Fibroblast of pulmonary artery (primary cell): ENCODE results near the gene BLID.

Experiments used
- DNase-seq: peaks from one replicate; pipeline ENCODE4 v3.0.0-alpha.2; 2010; ENCODE audit warnings: low read depth
- H3K4me3 ChIP-seq: replicated peaks from 2 replicates; pipeline ENCODE4 v1.5.1; 2011; ENCODE audit warnings: low read depth, mild to moderate bottlenecking, control low read depth, low read length, moderate library complexity
- TF ChIP-seq, protein P1 (sequence below): IDR thresholded peaks from 2 replicates; pipeline ENCODE4 v1.5.1; 2011; ENCODE audit warnings: mild to moderate bottlenecking, control low read depth, low read length, inconsistent platforms; ENCODE audit errors: missing control alignments

BLID gene, protein sequence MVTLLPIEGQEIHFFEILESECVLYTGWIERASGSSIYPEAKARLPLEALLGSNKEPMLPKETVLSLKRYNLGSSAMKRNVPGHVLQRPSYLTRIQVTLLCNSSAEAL

DNA sequence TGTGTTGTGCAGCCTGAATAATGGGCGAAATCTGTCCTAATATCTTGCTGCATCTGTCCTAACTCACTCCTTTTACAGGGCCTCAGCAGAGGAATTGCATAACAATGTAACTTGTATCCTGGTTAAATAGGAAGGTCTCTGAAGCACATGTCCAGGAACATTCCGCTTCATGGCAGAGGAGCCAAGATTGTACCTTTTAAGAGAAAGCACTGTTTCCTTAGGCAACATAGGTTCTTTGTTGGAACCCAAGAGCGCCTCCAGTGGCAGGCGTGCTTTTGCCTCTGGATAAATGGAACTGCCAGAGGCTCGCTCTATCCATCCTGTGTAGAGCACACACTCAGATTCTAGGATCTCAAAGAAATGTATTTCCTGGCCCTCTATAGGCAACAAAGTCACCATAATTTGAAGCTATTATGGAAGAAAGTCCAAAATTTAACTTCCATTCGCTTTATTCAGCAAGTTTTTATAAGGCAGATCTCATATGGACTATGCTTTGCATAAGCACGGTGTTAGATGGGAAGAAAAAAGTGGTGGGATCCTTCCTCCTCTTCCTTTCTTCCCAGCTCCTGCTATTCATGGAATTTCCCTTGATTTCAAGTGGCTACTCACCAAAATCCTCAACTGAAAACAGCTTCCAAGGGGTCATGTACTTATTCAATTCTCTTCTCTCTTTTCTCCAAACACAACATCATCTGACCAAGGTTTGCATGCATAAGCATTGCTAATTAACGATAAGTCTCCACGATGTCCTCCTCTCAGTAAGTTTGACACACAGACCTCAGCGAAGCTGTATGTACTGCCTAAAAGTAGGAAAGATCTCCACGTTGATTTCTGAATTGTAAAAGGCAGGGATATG, at the start of gene BLID:
BLID (minus strand) TSS at position 692 of the 856 bp plus-strand sequence; CDS start at position 399, 293 bp downstream.
- TF ChIP-seq, protein P1, sequence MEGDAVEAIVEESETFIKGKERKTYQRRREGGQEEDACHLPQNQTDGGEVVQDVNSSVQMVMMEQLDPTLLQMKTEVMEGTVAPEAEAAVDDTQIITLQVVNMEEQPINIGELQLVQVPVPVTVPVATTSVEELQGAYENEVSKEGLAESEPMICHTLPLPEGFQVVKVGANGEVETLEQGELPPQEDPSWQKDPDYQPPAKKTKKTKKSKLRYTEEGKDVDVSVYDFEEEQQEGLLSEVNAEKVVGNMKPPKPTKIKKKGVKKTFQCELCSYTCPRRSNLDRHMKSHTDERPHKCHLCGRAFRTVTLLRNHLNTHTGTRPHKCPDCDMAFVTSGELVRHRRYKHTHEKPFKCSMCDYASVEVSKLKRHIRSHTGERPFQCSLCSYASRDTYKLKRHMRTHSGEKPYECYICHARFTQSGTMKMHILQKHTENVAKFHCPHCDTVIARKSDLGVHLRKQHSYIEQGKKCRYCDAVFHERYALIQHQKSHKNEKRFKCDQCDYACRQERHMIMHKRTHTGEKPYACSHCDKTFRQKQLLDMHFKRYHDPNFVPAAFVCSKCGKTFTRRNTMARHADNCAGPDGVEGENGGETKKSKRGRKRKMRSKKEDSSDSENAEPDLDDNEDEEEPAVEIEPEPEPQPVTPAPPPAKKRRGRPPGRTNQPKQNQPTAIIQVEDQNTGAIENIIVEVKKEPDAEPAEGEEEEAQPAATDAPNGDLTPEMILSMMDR: peak; percentile 61
- H3K4me3 ChIP-seq: no peak within 1 kb of the TSS
- peak; percentile 73 for DNase-seq

DNA sequence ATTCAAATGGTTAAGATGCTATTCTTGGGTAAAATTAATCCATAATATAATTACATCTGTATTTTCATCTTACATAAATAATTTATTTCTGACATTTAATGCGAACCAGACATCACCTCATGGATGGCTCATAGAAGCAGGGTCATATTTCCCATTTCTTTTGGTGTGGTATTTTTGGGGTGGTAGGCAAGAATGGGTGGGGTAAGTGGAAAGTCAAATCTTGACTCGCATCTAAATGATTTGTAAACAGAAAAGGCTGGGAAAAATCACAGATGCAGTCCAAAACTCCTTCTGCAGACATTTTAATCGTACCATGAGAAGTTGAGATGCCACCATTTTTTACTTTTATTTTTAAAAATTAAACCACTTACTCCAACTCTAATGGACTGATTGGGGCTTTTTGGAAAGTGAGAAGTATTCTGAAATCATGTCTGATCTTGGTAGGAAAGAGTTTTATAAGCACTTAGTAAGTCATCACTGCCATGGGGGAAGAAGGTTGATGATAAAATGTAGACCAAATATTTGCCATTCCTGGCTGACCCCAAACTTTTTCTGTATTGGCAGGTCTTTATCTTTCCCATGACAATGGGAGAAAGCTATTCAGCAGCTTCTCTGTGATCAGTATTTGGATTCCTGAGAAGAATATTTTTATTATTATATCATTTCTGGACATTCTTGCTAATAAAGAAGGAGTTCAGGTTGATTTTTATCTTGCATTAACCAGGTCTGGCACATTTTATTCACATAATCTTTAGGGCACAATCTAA, 47.2 kb upstream of the BLID start:
- peak; percentile 66 for DNase-seq
- TF ChIP-seq, protein P1: no peak

DNA sequence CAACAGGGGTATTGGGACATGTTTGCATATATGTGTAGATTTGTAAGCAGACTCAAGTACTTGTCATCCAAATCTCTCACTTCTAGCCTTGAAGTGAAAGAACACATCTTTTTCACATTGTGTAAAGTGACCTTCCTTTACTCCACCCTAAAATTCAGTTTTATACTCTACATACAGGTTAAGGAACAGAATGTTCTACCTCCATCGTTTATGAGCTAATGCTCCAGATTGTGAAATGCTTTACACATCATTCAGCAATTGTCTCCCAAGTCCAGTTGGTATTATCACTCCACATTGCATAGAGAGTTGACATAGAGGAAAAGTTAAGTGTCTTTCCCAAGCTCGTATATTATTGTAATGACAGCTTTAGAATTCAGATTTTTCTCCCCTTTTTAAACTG, 46.1 kb upstream of the BLID start:
- no peak overlapping the region for H3K4me3 ChIP-seq
- peak; percentile 88 for DNase-seq
- TF ChIP-seq, protein P1: no peak

More for the DNA sequence above, 47.2 kb upstream of the BLID start:
- H3K4me3 ChIP-seq: no peak overlapping the region

DNA sequence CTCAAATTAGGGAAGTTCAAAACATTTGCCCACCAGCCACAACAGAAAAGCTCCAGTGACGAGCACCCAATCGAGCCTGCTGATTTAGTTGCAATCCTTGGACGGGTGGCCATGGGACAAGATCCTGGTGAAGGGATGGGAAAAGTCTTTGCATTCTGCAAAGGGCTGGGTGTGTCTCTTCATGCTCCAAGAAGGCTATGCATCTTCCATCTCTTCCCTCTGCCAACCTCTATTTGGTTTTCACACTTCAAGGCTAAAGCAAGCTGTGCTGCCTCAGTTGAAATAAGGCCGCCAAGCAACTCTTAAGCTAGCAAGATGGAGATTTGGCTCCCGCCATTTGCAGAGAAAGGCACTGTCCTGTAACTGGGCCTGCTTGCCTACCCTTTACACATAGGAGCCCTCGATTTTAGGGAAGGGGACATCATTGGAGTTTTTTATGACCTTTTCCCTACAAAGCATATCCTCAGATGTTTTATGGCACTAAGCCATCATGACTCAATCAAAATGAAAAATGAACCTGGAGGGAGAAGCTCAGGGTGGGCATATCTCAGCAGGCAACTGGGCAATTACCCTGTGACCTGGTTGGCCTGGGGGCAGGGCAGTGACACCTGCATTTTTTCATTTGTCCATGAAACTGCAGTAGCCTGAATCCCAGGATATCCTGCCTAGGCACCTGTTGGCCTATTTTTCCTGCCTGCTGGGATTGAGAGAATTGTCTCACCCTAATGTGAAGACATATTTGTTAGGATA, 45.0 kb upstream of the BLID start:
- H3K4me3 ChIP-seq: no peak overlapping the region
- no peak for DNase-seq
- TF ChIP-seq, protein P1: no peak

DNA sequence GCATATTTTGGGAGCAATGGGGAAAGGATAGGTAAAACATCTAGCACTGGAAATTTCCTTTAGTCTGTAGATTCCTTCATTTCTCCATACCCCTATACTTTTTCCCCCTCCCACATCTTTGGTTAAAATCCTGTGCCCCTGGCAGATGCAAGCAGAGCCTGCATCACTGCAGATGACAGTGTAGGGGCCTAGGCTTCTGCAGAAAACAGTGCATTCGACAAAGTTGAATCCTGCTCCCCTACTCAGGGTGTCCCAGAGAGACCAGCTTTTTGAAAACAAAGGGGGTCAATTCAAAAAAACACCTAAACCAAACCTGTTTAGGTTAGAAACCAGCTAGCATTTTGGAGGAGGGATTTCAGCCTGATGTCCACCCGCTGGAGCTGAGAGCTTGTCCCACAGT, 43.8 kb upstream of the BLID start:
- TF ChIP-seq, protein P1: no peak
- no peak for DNase-seq
- no peak overlapping the region for H3K4me3 ChIP-seq

DNA sequence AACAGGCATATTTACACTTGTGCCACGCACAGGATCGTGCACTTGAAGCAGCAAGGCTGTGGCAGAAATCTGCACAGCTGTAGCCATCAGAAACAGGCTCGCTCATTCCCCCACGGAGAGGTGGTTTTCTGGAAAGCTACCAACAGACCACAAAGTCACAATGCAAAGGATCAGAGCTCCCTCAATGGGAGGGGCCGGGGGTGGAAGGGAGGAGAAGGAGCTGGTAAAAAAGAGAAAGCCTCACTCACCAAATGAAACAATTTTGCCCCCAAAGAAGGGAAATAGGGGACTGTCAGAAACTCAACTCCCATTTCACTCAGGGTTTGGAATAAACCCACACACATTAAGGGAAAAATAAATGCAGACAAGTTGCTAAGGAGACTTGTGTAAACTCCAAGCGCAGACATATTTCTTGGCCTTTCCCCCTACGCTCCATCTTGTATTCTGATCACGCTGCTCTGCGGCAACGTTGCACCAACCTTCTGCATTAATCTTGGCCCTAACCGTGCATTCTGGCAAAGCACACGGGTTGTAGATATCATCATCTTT, 43.2 kb upstream of the BLID start:
- peak; percentile 81 for DNase-seq
- TF ChIP-seq, protein P1: no peak
- peak overlapping the region; percentile 56 for H3K4me3 ChIP-seq
